Endodermal cell (in vitro differentiated cells): Measurements from ENCODE around the gene ABTB2. TPM values are rescaled to one million over a fixed set of nuclear protein-coding genes. Genes with fewer than 3 reads are reported as not detected.
A peak's percentile ranks its signal among the peaks of the same experiment; 100 is the strongest.

ENCODE experiments used
- DNase-seq: peaks from one replicate; pipeline ENCODE4 v3.0.0-alpha.2; 2017
- H3K27ac ChIP-seq: 2 replicates; pipeline ENCODE4 v1.5.1; 2013; ENCODE audit warnings: mild to moderate bottlenecking, low read depth, low read length, moderate library complexity
- H3K27me3 ChIP-seq: 2 replicates; pipeline ENCODE4 v1.6.1; 2013; ENCODE audit warnings: mild to moderate bottlenecking, low read length, moderate library complexity; ENCODE audit not compliant: insufficient read depth, control insufficient read depth, poor library complexity, severe bottlenecking
- H3K36me3 ChIP-seq: 2 replicates; pipeline ENCODE4 v1.7.0; 2013; ENCODE audit warnings: mild to moderate bottlenecking, low read length, moderate library complexity; ENCODE audit not compliant: control insufficient read depth, insufficient read depth
- H3K4me1 ChIP-seq: one replicate; pipeline ENCODE4 v1.7.0; 2013; ENCODE audit warnings: low read length; ENCODE audit not compliant: control insufficient read depth, insufficient read depth
- H3K4me3 ChIP-seq: 2 replicates; pipeline ENCODE4 v1.5.1; 2013; ENCODE audit warnings: mild to moderate bottlenecking, low read length, moderate library complexity
- H3K9ac ChIP-seq: 2 replicates; pipeline ENCODE4 v1.6.1; 2013; ENCODE audit warnings: mild to moderate bottlenecking, low read length, moderate library complexity; ENCODE audit not compliant: poor library complexity, severe bottlenecking; ENCODE audit errors: extremely low read depth
- H3K9me3 ChIP-seq: 2 replicates; pipeline ENCODE4 v1.6.1; 2013; ENCODE audit warnings: mild to moderate bottlenecking, low read length, moderate library complexity; ENCODE audit not compliant: control insufficient read depth
- H3K27ac Mint-ChIP-seq: 2 replicates; pipeline ENCODE4 v1.8.0; 2020; ENCODE audit warnings: mixed read lengths
- H3K27me3 Mint-ChIP-seq: 2 replicates; pipeline ENCODE4 v1.8.0; 2021; ENCODE audit warnings: mild to moderate bottlenecking, mixed read lengths; ENCODE audit not compliant: insufficient read depth
- H3K36me3 Mint-ChIP-seq: 2 replicates; pipeline ENCODE4 v1.8.0; 2020; ENCODE audit warnings: low read depth, mixed read lengths
- H3K4me1 Mint-ChIP-seq: 2 replicates; pipeline ENCODE4 v1.8.0; 2020; ENCODE audit warnings: mixed read lengths
- H3K4me3 Mint-ChIP-seq: 2 replicates; pipeline ENCODE4 v1.8.0; 2020; ENCODE audit warnings: mild to moderate bottlenecking, moderate library complexity, mixed read lengths
- H3K9me3 Mint-ChIP-seq: 2 replicates; pipeline ENCODE4 v1.8.0; 2020; ENCODE audit warnings: mild to moderate bottlenecking, mixed read lengths
- CTCF ChIP-seq: fragments of 200-600 bp; sonication (generic); conservative IDR thresholded peaks from 2 replicates; pipeline ENCODE4 v1.5.0; 2021; ENCODE audit warnings: antibody characterized with exemption, mild to moderate bottlenecking
- WGBS, 2 experiments: methylation state at CpG; one replicate each; pipeline versions ENCODE4 v1.1.5 to v1.1.7; 2013; ENCODE audit warnings: missing lambda C conversion rate in 2 of 2, mixed read lengths in 1 of 2; ENCODE audit not compliant: insufficient coverage in 1 of 2, insufficient read length in 1 of 2; 5-methylcytosine and 5-hydroxymethylcytosine counted together
- total RNA-seq, 2 donors: library from RNA; stranded (reverse); fragmentation: NEBNext Ultra II Directional in 1 of 2; extraction: Animal tissue kit (Norgen Biotek cat#: 25700) in 1 of 2; gene quantifications; 2 replicates in 1 of 2; 3 replicates in 1 of 2; pipeline ENCODE4 v1.2.1, GENCODE V29; 2021

The ABTB2 gene
- total RNA-seq, 2 donors from 2014 or later, result 2.9 to 5.2 TPM

- Mint-ChIP-seq H3K9me3 (no peaks in the 10 kb centered on the region), H3K27ac (no peak overlapping the region), H3K4me3 (no peak overlapping the region), H3K4me1 (peaks cover 17% of the 10 kb centered on the region), H3K36me3 (peaks cover 2% of the 10 kb centered on the region), H3K27me3 (no peaks in the 10 kb centered on the region)
- DNase-seq, result peak; percentile 54
- Histone ChIP-seq H3K27ac (no peak overlapping the region), H3K36me3 (peaks cover 12% of the 10 kb centered on the region), H3K9ac (no peak overlapping the region), H3K27me3 (no peaks in the 10 kb centered on the region), H3K4me3 (no peak overlapping the region), H3K9me3 (no peaks in the 10 kb centered on the region), H3K4me1 (peaks cover 6% of the 10 kb centered on the region)
- WGBS, 2 experiments, result 89 to 92% methylated on average over 5 of the region's 5 CpGs
- no peak for TF ChIP-seq CTCF
Measured at GRCh38 chr11:34191578-34191977, 166.2 kb downstream of the ABTB2 start.

GRCh38 chr11:34190192-34191139 lies 167.3 kb downstream of the ABTB2 start:
- Mint-ChIP-seq H3K27me3 (no peaks in the 10 kb centered on the region), H3K4me1 (peaks cover 21% of the 10 kb centered on the region), H3K4me3 (no peak overlapping the region), H3K9me3 (no peaks in the 10 kb centered on the region), H3K27ac (no peak overlapping the region), H3K36me3 (no peaks in the 10 kb centered on the region)
- Histone ChIP-seq H3K4me3 (no peak overlapping the region), H3K36me3 (peaks cover 8% of the 10 kb centered on the region), H3K27ac (no peak overlapping the region), H3K27me3 (no peaks in the 10 kb centered on the region), H3K9me3 (no peaks in the 10 kb centered on the region), H3K9ac (no peak overlapping the region), H3K4me1 (peaks cover 8% of the 10 kb centered on the region)
- TF ChIP-seq CTCF, result no peak
- 92 to 100% methylated on average over 4 to 8 of the region's 8 CpGs for WGBS, 2 experiments
- no peak for DNase-seq

GRCh38 chr11:34189191-34189590 lies 168.6 kb downstream of the ABTB2 start:
- Histone ChIP-seq H3K27me3 (no peaks in the 10 kb centered on the region), H3K27ac (no peak overlapping the region), H3K4me1 (peaks cover 8% of the 10 kb centered on the region), H3K36me3 (peaks cover 10% of the 10 kb centered on the region), H3K9ac (no peak overlapping the region), H3K4me3 (no peak overlapping the region), H3K9me3 (no peaks in the 10 kb centered on the region)
- no peak for TF ChIP-seq CTCF
- H3K27me3 Mint-ChIP-seq, result no peaks in the 10 kb centered on the region
- no peaks in the 10 kb centered on the region for H3K36me3 Mint-ChIP-seq
- WGBS, 2 experiments, result 98% methylated on average over 5 of the region's 9 CpGs; no CpG with 5 or more reads in 1 of the 2 experiments
- no peak overlapping the region for H3K27ac Mint-ChIP-seq
- no peak overlapping the region for H3K4me3 Mint-ChIP-seq
- peaks cover 25% of the 10 kb centered on the region for H3K4me1 Mint-ChIP-seq
- no peak for DNase-seq
- H3K9me3 Mint-ChIP-seq, result no peaks in the 10 kb centered on the region
